ENCODE data around the gene PLOD1. TPM values are rescaled to one million over a fixed set of nuclear protein-coding genes. Genes with fewer than 3 reads are reported as not detected.

The PLOD1 gene
- total RNA-seq, 1 experiment from 2014 or later = 46.9 TPM

- TF ChIP-seq, protein P1, sequence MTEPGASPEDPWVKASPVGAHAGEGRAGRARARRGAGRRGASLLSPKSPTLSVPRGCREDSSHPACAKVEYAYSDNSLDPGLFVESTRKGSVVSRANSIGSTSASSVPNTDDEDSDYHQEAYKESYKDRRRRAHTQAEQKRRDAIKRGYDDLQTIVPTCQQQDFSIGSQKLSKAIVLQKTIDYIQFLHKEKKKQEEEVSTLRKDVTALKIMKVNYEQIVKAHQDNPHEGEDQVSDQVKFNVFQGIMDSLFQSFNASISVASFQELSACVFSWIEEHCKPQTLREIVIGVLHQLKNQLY (CRISPR knock-in tag; IDR thresholded peaks at IDR 0.05) = no peak
- TF ChIP-seq CREM (CRISPR knock-in tag; IDR thresholded peaks at IDR 0.05) (no peak), IRF2 (CRISPR knock-in tag; IDR thresholded peaks at IDR 0.05; ENCODE audit: borderline replicate concordance, low read depth) (no peak)
Observed at GRCh38 chr1:11955221-11955620, 20.7 kb downstream of the PLOD1 start (continued).

DNA sequence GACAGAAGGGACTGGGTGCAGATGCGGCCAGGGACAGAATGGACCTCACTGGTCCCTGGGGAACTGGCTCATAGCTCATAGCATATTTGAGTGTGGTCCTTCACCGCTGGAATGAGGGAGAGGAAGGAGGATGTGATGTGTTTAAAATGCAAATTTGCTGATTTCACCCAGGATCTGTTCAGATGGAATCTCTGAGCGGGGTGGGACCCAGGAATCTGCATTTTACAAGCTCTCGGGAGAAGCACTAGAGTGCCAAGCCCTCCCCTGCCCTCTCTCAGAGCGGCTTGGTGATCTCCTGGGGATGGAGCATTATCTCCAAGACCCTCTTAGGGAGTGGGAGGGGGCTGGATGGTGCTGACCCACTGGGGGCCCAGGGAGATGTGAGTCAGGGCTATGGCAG is 22.9 kb downstream of the PLOD1 start:
- ChIA-PET CTCF (interaction anchor here (1.3 to 1.4 kb wide), 2 partner anchors 10 to 119 kb away, joined by 4 to 5 read pairs; no protein-coding TSS in a partner anchor), POLR2A (interaction anchor here (1.0 kb wide), 1 partner anchor 49 kb away, joined by 4 read pairs; no protein-coding TSS in a partner anchor)
- no peaks in the 10 kb centered on the region for H3K4me1 Mint-ChIP-seq

GRCh38 chr1:11957897-11958296 is 23.4 kb downstream of the PLOD1 start:
- Mint-ChIP-seq H3K4me1 (no peaks in the 10 kb centered on the region), H3K9me3 (no peaks in the 10 kb centered on the region), H3K27ac (no peak overlapping the region), H3K4me3 (no peak overlapping the region), H3K27me3 (ENCODE audit: low read depth) (no peaks in the 10 kb centered on the region), H3K36me3 (peaks cover 11% of the 10 kb centered on the region; the same call in 1 of the 2 replicates)
- CTCF ChIA-PET = interaction anchor here (1.3 to 1.4 kb wide), 2 partner anchors 9 to 120 kb away, joined by 4 to 5 read pairs; no protein-coding TSS in a partner anchor
- ATAC-seq (no peak), DNase-seq (ENCODE audit: low spot score) (no peak)
- POLR2A ChIA-PET = interaction anchor here (1.0 kb wide), 1 partner anchor 50 kb away, joined by 4 read pairs; no protein-coding TSS in a partner anchor
- no peak for TF ChIP-seq FOXP1 (CRISPR knock-in tag; IDR thresholded peaks at IDR 0.05; ENCODE audit: borderline replicate concordance)
- no peak for TF ChIP-seq IRF1 (CRISPR knock-in tag; IDR thresholded peaks at IDR 0.05)
- TF ChIP-seq PRDM15 (CRISPR knock-in tag; IDR thresholded peaks at IDR 0.05) = no peak
- no peak for TF ChIP-seq STAT6 (CRISPR knock-in tag; conservative IDR thresholded peaks at IDR 0.05; ENCODE audit: low read depth)
- TF ChIP-seq ZNF416 (CRISPR knock-in tag; IDR thresholded peaks at IDR 0.05) = no peak
- TF ChIP-seq FOXJ3 (CRISPR knock-in tag; IDR thresholded peaks at IDR 0.05; ENCODE audit: borderline replicate concordance) = no peak
- TF ChIP-seq, protein P2, sequence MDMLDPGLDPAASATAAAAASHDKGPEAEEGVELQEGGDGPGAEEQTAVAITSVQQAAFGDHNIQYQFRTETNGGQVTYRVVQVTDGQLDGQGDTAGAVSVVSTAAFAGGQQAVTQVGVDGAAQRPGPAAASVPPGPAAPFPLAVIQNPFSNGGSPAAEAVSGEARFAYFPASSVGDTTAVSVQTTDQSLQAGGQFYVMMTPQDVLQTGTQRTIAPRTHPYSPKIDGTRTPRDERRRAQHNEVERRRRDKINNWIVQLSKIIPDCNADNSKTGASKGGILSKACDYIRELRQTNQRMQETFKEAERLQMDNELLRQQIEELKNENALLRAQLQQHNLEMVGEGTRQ (CRISPR knock-in tag; IDR thresholded peaks at IDR 0.05) = no peak

More for the DNA sequence above, 22.9 kb downstream of the PLOD1 start:
- DNase-seq (ENCODE audit: low spot score) (no peak), ATAC-seq (no peak)
- H3K27ac Mint-ChIP-seq = no peak overlapping the region
- H3K27me3 Mint-ChIP-seq (ENCODE audit: low read depth) = no peaks in the 10 kb centered on the region
- no peak for TF ChIP-seq NR3C1 (CRISPR knock-in tag; conservative IDR thresholded peaks at IDR 0.05; ENCODE audit: low read depth)
- TF ChIP-seq PRDM15 (CRISPR knock-in tag; IDR thresholded peaks at IDR 0.05) = no peak
- no peak for TF ChIP-seq ZNF232 (CRISPR knock-in tag; IDR thresholded peaks at IDR 0.05)
- no peak for TF ChIP-seq NR1H2 (CRISPR knock-in tag; IDR thresholded peaks at IDR 0.05)
- TF ChIP-seq PREB (CRISPR knock-in tag; IDR thresholded peaks at IDR 0.05; ENCODE audit: borderline replicate concordance) = no peak
- no peaks in the 10 kb centered on the region for H3K9me3 Mint-ChIP-seq
- H3K36me3 Mint-ChIP-seq = peaks cover 12% of the 10 kb centered on the region; the same call in 1 of the 2 replicates
- H3K4me3 Mint-ChIP-seq = no peak overlapping the region

All from WTC11 (cell line).